ENCODE results near the gene RPS15A.

Gene RPS15A

GRCh38 chr16:18796377-18796776, 6.2 kb upstream of the RPS15A start:
- Histone ChIP-seq H3K36me3 (peaks cover 72% of the 10 kb centered on the region), H3K27ac (no peak overlapping the region), H3K9me3 (ENCODE audit: severe bottlenecking) (no peaks in the 10 kb centered on the region), H3K27me3 (ENCODE audit: insufficient read depth, low read depth, severe bottlenecking) (no peaks in the 10 kb centered on the region), H3K4me3 (ENCODE audit: low read depth, low read length) (no peak overlapping the region)
- DNase-seq: no peak
- no peak for TF ChIP-seq CTCF (IDR thresholded peaks at IDR 0.05; ENCODE audit: low read depth, low read length)

- Histone ChIP-seq H3K4me3 (ENCODE audit: low read depth, low read length) (no peak overlapping the region), H3K27ac (no peak overlapping the region), H3K36me3 (peaks cover 85% of the 10 kb centered on the region), H3K9me3 (ENCODE audit: severe bottlenecking) (no peaks in the 10 kb centered on the region), H3K27me3 (ENCODE audit: insufficient read depth, low read depth, severe bottlenecking) (no peaks in the 10 kb centered on the region)
- no peak for DNase-seq
- no peak for TF ChIP-seq CTCF (IDR thresholded peaks at IDR 0.05; ENCODE audit: low read depth, low read length)
Observed at GRCh38 chr16:18792836-18793433, 2.8 kb upstream of the RPS15A start.

- Histone ChIP-seq H3K27me3 (ENCODE audit: insufficient read depth, low read depth, severe bottlenecking) (no peaks in the 10 kb centered on the region), H3K9me3 (ENCODE audit: severe bottlenecking) (no peaks in the 10 kb centered on the region), H3K27ac (peak overlapping the region; percentile 94), H3K4me3 (ENCODE audit: low read depth, low read length) (peak overlapping the region; percentile 95), H3K36me3 (peaks cover 94% of the 10 kb centered on the region)
- DNase-seq: no peak
- TF ChIP-seq CTCF (IDR thresholded peaks at IDR 0.05; ENCODE audit: low read depth, low read length): no peak
Observed at GRCh38 chr16:18789515-18789849, 652 bp downstream of the RPS15A start.

GRCh38 chr16:18788828-18789514, 1.2 kb downstream of the RPS15A start:
- Histone ChIP-seq H3K36me3 (peaks cover 94% of the 10 kb centered on the region), H3K27me3 (ENCODE audit: insufficient read depth, low read depth, severe bottlenecking) (no peaks in the 10 kb centered on the region), H3K9me3 (ENCODE audit: severe bottlenecking) (no peaks in the 10 kb centered on the region), H3K27ac (peak overlapping the region; percentile 94), H3K4me3 (ENCODE audit: low read depth, low read length) (peak overlapping the region; percentile 95)
- DNase-seq: no peak
- TF ChIP-seq CTCF (IDR thresholded peaks at IDR 0.05; ENCODE audit: low read depth, low read length): no peak

GRCh38 chr16:18784917-18785623, 5.1 kb downstream of the RPS15A start:
- no peak for TF ChIP-seq CTCF (IDR thresholded peaks at IDR 0.05; ENCODE audit: low read depth, low read length)
- Histone ChIP-seq H3K4me3 (ENCODE audit: low read depth, low read length) (no peak overlapping the region), H3K27me3 (ENCODE audit: insufficient read depth, low read depth, severe bottlenecking) (no peaks in the 10 kb centered on the region), H3K36me3 (peaks cover 79% of the 10 kb centered on the region), H3K27ac (no peak overlapping the region), H3K9me3 (ENCODE audit: severe bottlenecking) (no peaks in the 10 kb centered on the region)
- DNase-seq: no peak

All from WERI-Rb-1 (cell line).